GM12873 (cell line): Measurements from ENCODE around the gene ITIH2.

Experiments used
- TF ChIP-seq, protein P1 (sequence below): IDR thresholded peaks from 2 replicates; pipeline ENCODE4 v1.5.1; 2012; ENCODE audit warnings: low read depth, mild to moderate bottlenecking, moderate library complexity, low read length, control low read depth; ENCODE audit not compliant: insufficient read depth; ENCODE audit errors: missing control alignments

ITIH2 gene, protein sequence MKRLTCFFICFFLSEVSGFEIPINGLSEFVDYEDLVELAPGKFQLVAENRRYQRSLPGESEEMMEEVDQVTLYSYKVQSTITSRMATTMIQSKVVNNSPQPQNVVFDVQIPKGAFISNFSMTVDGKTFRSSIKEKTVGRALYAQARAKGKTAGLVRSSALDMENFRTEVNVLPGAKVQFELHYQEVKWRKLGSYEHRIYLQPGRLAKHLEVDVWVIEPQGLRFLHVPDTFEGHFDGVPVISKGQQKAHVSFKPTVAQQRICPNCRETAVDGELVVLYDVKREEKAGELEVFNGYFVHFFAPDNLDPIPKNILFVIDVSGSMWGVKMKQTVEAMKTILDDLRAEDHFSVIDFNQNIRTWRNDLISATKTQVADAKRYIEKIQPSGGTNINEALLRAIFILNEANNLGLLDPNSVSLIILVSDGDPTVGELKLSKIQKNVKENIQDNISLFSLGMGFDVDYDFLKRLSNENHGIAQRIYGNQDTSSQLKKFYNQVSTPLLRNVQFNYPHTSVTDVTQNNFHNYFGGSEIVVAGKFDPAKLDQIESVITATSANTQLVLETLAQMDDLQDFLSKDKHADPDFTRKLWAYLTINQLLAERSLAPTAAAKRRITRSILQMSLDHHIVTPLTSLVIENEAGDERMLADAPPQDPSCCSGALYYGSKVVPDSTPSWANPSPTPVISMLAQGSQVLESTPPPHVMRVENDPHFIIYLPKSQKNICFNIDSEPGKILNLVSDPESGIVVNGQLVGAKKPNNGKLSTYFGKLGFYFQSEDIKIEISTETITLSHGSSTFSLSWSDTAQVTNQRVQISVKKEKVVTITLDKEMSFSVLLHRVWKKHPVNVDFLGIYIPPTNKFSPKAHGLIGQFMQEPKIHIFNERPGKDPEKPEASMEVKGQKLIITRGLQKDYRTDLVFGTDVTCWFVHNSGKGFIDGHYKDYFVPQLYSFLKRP

DNA sequence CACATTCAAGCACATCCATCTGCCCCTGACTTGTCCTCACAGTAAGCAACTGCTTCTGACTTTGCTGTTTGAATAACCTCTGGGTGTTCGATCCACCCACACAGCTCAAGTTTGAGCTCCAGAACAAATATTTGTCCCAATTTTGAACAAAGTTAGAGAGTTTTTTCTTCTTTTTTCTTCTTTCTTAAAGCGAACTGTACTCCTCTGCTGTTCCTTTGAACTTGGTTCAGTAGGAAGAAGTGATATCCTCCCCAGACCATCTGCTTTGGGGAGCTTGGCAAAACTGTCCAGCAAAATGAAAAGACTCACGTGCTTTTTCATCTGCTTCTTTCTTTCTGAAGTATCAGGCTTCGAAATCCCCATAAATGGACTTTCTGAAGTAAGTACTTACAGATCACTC lies at the start of gene ITIH2:
ITIH2 (plus strand) TSS at position 177 of the 400 bp plus-strand sequence; CDS start at position 296, 119 bp downstream.
- TF ChIP-seq, protein P1, sequence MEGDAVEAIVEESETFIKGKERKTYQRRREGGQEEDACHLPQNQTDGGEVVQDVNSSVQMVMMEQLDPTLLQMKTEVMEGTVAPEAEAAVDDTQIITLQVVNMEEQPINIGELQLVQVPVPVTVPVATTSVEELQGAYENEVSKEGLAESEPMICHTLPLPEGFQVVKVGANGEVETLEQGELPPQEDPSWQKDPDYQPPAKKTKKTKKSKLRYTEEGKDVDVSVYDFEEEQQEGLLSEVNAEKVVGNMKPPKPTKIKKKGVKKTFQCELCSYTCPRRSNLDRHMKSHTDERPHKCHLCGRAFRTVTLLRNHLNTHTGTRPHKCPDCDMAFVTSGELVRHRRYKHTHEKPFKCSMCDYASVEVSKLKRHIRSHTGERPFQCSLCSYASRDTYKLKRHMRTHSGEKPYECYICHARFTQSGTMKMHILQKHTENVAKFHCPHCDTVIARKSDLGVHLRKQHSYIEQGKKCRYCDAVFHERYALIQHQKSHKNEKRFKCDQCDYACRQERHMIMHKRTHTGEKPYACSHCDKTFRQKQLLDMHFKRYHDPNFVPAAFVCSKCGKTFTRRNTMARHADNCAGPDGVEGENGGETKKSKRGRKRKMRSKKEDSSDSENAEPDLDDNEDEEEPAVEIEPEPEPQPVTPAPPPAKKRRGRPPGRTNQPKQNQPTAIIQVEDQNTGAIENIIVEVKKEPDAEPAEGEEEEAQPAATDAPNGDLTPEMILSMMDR: no peak

DNA sequence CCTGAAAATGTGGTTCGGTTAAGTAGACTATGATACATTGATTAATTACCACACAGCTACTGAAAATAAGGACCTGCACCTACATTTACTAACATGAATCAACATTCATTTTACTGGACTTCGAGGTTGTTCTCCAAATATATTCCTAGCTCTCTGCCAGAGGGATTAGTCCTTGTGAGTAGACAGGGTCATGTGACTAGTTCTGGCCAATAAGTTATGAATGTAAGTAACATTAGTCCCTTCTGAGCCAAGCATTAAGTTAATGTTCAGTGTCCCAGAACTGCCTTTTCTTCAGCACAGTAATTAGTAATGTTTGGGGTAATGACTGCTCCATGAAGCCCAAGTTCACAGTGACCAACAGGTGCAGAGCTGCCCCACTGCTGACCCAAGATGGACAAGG lies 45.6 kb upstream of the ITIH2 start:
- TF ChIP-seq, protein P1: no peak

DNA sequence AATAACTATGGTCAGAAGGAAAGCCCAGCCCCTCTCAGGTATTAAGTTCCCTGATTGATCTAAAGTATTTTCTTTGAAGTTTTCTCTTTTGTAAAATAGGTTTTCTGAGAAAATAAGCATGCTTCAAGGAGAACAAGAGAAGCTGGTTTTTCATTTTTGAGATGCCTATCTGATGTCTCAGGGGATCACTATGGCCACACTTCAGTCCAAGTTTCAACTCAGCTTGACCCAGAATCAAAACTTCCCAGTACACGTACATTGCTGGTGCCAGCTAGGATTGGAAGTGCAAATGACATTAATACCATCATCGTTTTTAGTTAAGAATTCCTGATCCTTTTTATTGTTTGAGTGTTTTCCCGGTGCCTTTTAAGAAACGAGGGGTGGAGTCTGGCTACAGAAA lies 43.6 kb upstream of the ITIH2 start:
- TF ChIP-seq, protein P1: no peak

DNA sequence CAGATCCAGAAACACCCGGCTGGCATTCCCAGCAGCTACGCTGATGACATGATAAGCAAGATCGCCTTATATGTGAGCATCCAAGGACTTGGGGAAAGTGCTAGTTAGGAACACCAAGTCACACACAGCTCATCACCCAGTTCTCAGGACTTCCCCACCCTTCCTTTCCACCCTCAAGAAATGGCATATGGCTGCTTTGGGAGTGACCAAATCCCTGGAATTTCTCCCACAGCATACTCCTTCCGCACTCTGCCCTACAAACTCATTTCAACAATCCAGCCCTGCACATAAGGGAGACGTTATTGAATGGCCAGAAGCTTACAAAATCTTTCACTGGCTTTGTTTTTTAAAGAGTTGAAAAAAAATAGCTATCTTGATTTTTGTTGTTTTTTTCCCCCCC lies 40.6 kb upstream of the ITIH2 start:
- TF ChIP-seq, protein P1: no peak

DNA sequence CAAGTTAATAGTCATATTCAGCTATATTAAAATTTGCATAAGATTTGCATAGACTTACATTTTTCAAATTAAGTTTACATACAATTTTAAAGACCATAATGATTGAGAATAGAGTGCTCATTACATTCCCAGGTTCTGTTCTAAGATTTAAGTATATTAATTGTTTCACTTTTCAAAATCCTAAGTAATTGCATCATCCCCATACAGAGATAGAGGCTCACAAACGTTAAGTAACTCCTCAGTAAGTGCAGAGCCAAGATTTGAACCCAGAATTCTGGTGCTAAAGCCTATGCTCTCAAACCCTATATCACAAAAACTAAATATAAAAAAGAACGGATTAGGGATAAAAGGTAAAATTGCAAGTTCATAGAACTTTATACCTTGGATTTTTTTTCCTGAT lies 38.4 kb upstream of the ITIH2 start:
- TF ChIP-seq, protein P1: no peak

DNA sequence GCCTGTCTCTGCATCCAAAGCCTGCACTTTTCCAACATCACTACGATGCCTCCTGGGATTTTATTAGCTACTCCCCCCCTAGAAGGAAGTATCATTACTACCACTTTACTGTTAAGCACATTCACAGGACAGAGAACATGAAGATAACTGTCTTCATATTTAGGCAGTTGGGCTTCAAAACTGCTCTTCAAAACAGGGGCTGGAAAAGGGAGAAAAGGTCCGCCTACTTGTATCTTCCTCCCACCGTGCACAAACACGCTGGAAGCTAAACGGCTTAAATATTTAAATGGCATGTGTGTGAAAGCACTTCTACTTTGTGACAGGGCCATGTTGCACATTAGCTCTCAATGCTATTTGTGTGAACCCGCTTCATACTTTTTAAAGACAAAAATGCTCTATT lies 37.3 kb upstream of the ITIH2 start:
- TF ChIP-seq, protein P1: no peak
